Stimulated activated memory B cell treated with anti-CD40 and anti-IgM and Interleukin-4, amounts not matched to agents 10 μg/mL and 1 μg/mL and 100 μg/mL, for 72 hours (primary cell): ENCODE data around the gene HBM.
"Not testable (repeated sequence)": the region's sequence is repeated elsewhere in the genome, so short reads cannot be mapped to it uniquely, and the experiment has no call there.

Experiments
- ATAC-seq: fragments of 150-1000 bp; cut with Tn5 transposase; 2 replicates; pipeline ENCODE4 v1.10.0; 2021
- H3K27ac Mint-ChIP-seq: one replicate; pipeline ENCODE4 v1.8.0; 2022; ENCODE audit warnings: mild to moderate bottlenecking, mixed read lengths
- H3K27me3 Mint-ChIP-seq: one replicate; pipeline ENCODE4 v1.8.0; 2022; ENCODE audit warnings: mixed read lengths
- H3K36me3 Mint-ChIP-seq: one replicate; pipeline ENCODE4 v1.8.0; 2022; ENCODE audit warnings: mixed read lengths
- H3K4me1 Mint-ChIP-seq: one replicate; pipeline ENCODE4 v1.8.0; 2022; ENCODE audit warnings: mixed read lengths
- H3K4me3 Mint-ChIP-seq: one replicate; pipeline ENCODE4 v1.8.0; 2022; ENCODE audit warnings: mild to moderate bottlenecking, moderate library complexity, mixed read lengths
- H3K9me3 Mint-ChIP-seq: one replicate; pipeline ENCODE4 v1.8.0; 2022; ENCODE audit warnings: mixed read lengths

HBM gene

GRCh38 chr16:180681-181564, 15.1 kb downstream of the HBM start:
- Mint-ChIP-seq H3K27ac (no peak overlapping the region), H3K4me1 (no peaks in the 10 kb centered on the region), H3K36me3 (peaks cover 10% of the 10 kb centered on the region), H3K9me3 (no peaks in the 10 kb centered on the region), H3K4me3 (no peak overlapping the region), H3K27me3 (peaks cover 18% of the 10 kb centered on the region)
- ATAC-seq, result peak; percentile 84

- Mint-ChIP-seq H3K4me3 (no peak overlapping the region), H3K4me1 (no peaks in the 10 kb centered on the region), H3K36me3 (peaks cover 11% of the 10 kb centered on the region), H3K9me3 (no peaks in the 10 kb centered on the region), H3K27ac (no peak overlapping the region), H3K27me3 (peaks cover 18% of the 10 kb centered on the region)
- ATAC-seq, result no peak
Observed at GRCh38 chr16:181565-182021, 15.8 kb downstream of the HBM start.

GRCh38 chr16:183005-183404, 17.2 kb downstream of the HBM start:
- Mint-ChIP-seq H3K4me1 (no peaks in the 10 kb centered on the region), H3K9me3 (no peaks in the 10 kb centered on the region), H3K27me3 (peaks cover 7% of the 10 kb centered on the region), H3K36me3 (peaks cover 19% of the 10 kb centered on the region), H3K27ac (no peak overlapping the region), H3K4me3 (no peak overlapping the region)
- ATAC-seq, result no peak

GRCh38 chr16:185213-185612, 19.4 kb downstream of the HBM start:
- peaks cover 40% of the 10 kb centered on the region for H3K36me3 Mint-ChIP-seq
- ATAC-seq, result no peak
- H3K4me3 Mint-ChIP-seq, result no peak overlapping the region
- H3K9me3 Mint-ChIP-seq, result no peaks in the 10 kb centered on the region
- no peaks in the 10 kb centered on the region for H3K27me3 Mint-ChIP-seq
- no peak overlapping the region for H3K27ac Mint-ChIP-seq
- H3K4me1 Mint-ChIP-seq, result peaks cover 9% of the 10 kb centered on the region

- no peaks in the 10 kb centered on the region for H3K9me3 Mint-ChIP-seq
- H3K27ac Mint-ChIP-seq, result no peak overlapping the region
- H3K36me3 Mint-ChIP-seq, result peaks cover 43% of the 10 kb centered on the region
- peaks cover 9% of the 10 kb centered on the region for H3K4me1 Mint-ChIP-seq
- no peak for ATAC-seq
- no peak overlapping the region for H3K4me3 Mint-ChIP-seq
- no peaks in the 10 kb centered on the region for H3K27me3 Mint-ChIP-seq
Observed at GRCh38 chr16:185691-186090, 19.9 kb downstream of the HBM start.

- peaks cover 59% of the 10 kb centered on the region for H3K36me3 Mint-ChIP-seq
- no peaks in the 10 kb centered on the region for H3K9me3 Mint-ChIP-seq
- H3K27me3 Mint-ChIP-seq, result no peaks in the 10 kb centered on the region
- no peak overlapping the region for H3K27ac Mint-ChIP-seq
- H3K4me1 Mint-ChIP-seq, result peaks cover 9% of the 10 kb centered on the region
- ATAC-seq, result no peak
- H3K4me3 Mint-ChIP-seq, result no peak overlapping the region
Observed at GRCh38 chr16:187330-187729, 21.6 kb downstream of the HBM start.

- Mint-ChIP-seq H3K36me3 (peaks cover 67% of the 10 kb centered on the region), H3K9me3 (no peaks in the 10 kb centered on the region), H3K4me3 (no peak overlapping the region), H3K27ac (no peak overlapping the region), H3K27me3 (no peaks in the 10 kb centered on the region), H3K4me1 (peaks cover 9% of the 10 kb centered on the region)
- ATAC-seq, result peak; percentile 50
Observed at GRCh38 chr16:188674-189073, 22.9 kb downstream of the HBM start.

- H3K27me3 Mint-ChIP-seq, result no peaks in the 10 kb centered on the region
- no peak overlapping the region for H3K27ac Mint-ChIP-seq
- no peaks in the 10 kb centered on the region for H3K9me3 Mint-ChIP-seq
- no peak for ATAC-seq
- no peak overlapping the region for H3K4me3 Mint-ChIP-seq
- H3K4me1 Mint-ChIP-seq, result peaks cover 9% of the 10 kb centered on the region
- peaks cover 67% of the 10 kb centered on the region for H3K36me3 Mint-ChIP-seq
Observed at GRCh38 chr16:189604-190186, 23.9 kb downstream of the HBM start.

- Mint-ChIP-seq H3K4me3 (no peak overlapping the region), H3K4me1 (peaks cover 9% of the 10 kb centered on the region), H3K9me3 (no peaks in the 10 kb centered on the region), H3K27ac (peak overlapping the region; percentile 9), H3K27me3 (no peaks in the 10 kb centered on the region), H3K36me3 (peaks cover 55% of the 10 kb centered on the region)
- ATAC-seq, result no peak
Observed at GRCh38 chr16:191831-192230, 26.1 kb downstream of the HBM start.

GRCh38 chr16:192686-193085, 26.9 kb downstream of the HBM start:
- ATAC-seq, result no peak
- no peaks in the 10 kb centered on the region for H3K27me3 Mint-ChIP-seq
- H3K36me3 Mint-ChIP-seq, result peaks cover 50% of the 10 kb centered on the region

GRCh38 chr16:193441-193840, 27.7 kb downstream of the HBM start:
- Mint-ChIP-seq H3K27me3 (no peaks in the 10 kb centered on the region), H3K9me3 (no peaks in the 10 kb centered on the region), H3K4me3 (no peak overlapping the region), H3K36me3 (peaks cover 45% of the 10 kb centered on the region), H3K4me1 (peaks cover 9% of the 10 kb centered on the region), H3K27ac (no peak overlapping the region)
- ATAC-seq, result no peak

More at GRCh38 chr16:192686-193085, 26.9 kb downstream of the HBM start:
- Mint-ChIP-seq H3K4me3 (no peak overlapping the region), H3K4me1 (peaks cover 9% of the 10 kb centered on the region), H3K27ac (no peak overlapping the region), H3K9me3 (no peaks in the 10 kb centered on the region)

GRCh38 chr16:194516-194915, 28.7 kb downstream of the HBM start:
- Mint-ChIP-seq H3K36me3 (peaks cover 34% of the 10 kb centered on the region), H3K27ac (no peak overlapping the region), H3K9me3 (no peaks in the 10 kb centered on the region), H3K4me3 (no peak overlapping the region), H3K27me3 (no peaks in the 10 kb centered on the region), H3K4me1 (no peaks in the 10 kb centered on the region)
- no peak for ATAC-seq

GRCh38 chr16:200388-200787, 34.6 kb downstream of the HBM start:
- Mint-ChIP-seq H3K4me3 (no peak overlapping the region), H3K27me3 (no peaks in the 10 kb centered on the region), H3K27ac (no peak overlapping the region), H3K36me3 (peaks cover 10% of the 10 kb centered on the region), H3K4me1 (no peaks in the 10 kb centered on the region), H3K9me3 (no peaks in the 10 kb centered on the region)
- ATAC-seq, result no peak

GRCh38 chr16:203246-203645, 37.5 kb downstream of the HBM start:
- Mint-ChIP-seq H3K9me3 (no peaks in the 10 kb centered on the region), H3K27me3 (no peaks in the 10 kb centered on the region), H3K27ac (no peak overlapping the region), H3K4me1 (no peaks in the 10 kb centered on the region), H3K36me3 (peaks cover 29% of the 10 kb centered on the region), H3K4me3 (no peak overlapping the region)
- no peak for ATAC-seq

GRCh38 chr16:204046-204445, 38.3 kb downstream of the HBM start:
- H3K36me3 Mint-ChIP-seq, result peaks cover 35% of the 10 kb centered on the region
- H3K27ac Mint-ChIP-seq, H3K4me3 Mint-ChIP-seq, ATAC-seq, H3K9me3 Mint-ChIP-seq, H3K4me1 Mint-ChIP-seq, H3K27me3 Mint-ChIP-seq: not testable (repeated sequence)

- H3K4me3 Mint-ChIP-seq, H3K4me1 Mint-ChIP-seq, ATAC-seq, H3K27ac Mint-ChIP-seq, H3K9me3 Mint-ChIP-seq, H3K27me3 Mint-ChIP-seq: not testable (repeated sequence)
- H3K36me3 Mint-ChIP-seq, result peaks cover 36% of the 10 kb centered on the region
Observed at GRCh38 chr16:209359-209758, 43.6 kb downstream of the HBM start.
